Mucosa of rectum (tissue), 2 donors: Measurements from ENCODE around the gene HOTAIR.

Experiments
- H3K27ac ChIP-seq, 2 donors: one replicate each; pipeline ENCODE4 v1.7.0; 2013; ENCODE audit warnings: inconsistent platforms in 2 of 2, low read depth in 2 of 2, low read length in 2 of 2
- H3K27me3 ChIP-seq, 2 donors: one replicate each; pipeline ENCODE4 v1.7.0; 2013; ENCODE audit warnings: low read length in 2 of 2; ENCODE audit not compliant: control insufficient read depth in 2 of 2, insufficient read depth in 2 of 2
- H3K36me3 ChIP-seq, 2 donors: one replicate each; pipeline ENCODE4 v1.7.0; 2013; ENCODE audit warnings: low read length in 2 of 2; ENCODE audit not compliant: control insufficient read depth in 2 of 2, insufficient read depth in 2 of 2
- H3K4me1 ChIP-seq, 2 donors: one replicate each; pipeline ENCODE4 v1.7.0; 2013; ENCODE audit warnings: low read length in 2 of 2, mild to moderate bottlenecking in 1 of 2; ENCODE audit not compliant: control insufficient read depth in 2 of 2, insufficient read depth in 2 of 2
- H3K4me3 ChIP-seq, 2 donors: one replicate each; pipeline ENCODE4 v1.7.0; 2013; ENCODE audit warnings: low read length in 2 of 2
- H3K9ac ChIP-seq, 2 donors: one replicate each; pipeline ENCODE4 v1.7.0; 2013; ENCODE audit warnings: low read length in 2 of 2, low read depth in 1 of 2, mild to moderate bottlenecking in 1 of 2
- H3K9me3 ChIP-seq, 2 donors: one replicate each; pipeline ENCODE4 v1.7.0; 2013; ENCODE audit warnings: low read length in 2 of 2; ENCODE audit not compliant: control insufficient read depth in 2 of 2
- donor health status: healthy.
- donor health status: Normal muscosa, but diverticular disease.

HOTAIR gene

DNA sequence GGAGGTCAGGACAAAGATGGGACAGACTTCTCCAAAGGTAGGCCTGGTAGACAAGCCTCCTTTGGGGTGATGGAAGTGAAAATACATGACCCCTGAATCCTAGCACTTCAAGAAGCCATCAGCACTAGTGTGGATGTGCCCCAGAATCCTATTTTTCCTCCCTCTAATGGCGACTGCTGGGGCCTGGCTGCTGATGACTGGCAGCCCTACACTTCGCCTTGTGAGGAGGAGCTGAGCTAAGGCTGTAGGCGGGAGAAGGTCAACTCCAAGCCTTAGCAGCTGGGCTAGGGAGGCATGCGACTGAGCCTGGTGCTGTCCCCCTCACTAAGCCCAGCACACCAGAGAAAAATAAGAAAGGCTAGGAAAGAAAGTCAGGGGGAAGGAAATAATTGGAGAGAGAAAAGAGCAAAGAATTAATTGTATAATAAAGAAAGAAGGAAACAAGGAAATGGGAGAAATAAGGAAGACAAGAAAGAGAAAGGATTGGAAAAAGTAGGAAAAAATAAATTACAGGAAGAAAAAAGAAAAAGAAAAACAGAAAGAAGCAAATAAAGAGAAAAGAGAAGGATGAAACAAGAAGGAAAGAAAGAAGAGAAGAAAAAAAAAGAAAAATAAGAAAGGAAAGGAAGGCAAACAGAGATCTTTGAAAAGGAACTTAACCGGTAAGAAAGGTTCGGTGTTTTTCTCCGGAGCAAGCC, 5.5 kb upstream of the HOTAIR start:
- H3K4me1 ChIP-seq = peaks cover 1 to 5% of the 10 kb centered on the region in 2 donors
- H3K9me3 ChIP-seq = peaks cover 0 to 4% of the 10 kb centered on the region in 2 donors
- no peak overlapping the region for H3K9ac ChIP-seq
- no peak overlapping the region for H3K27ac ChIP-seq
- peaks cover 83 to 88% of the 10 kb centered on the region in 2 donors for H3K27me3 ChIP-seq
- no peaks in the 10 kb centered on the region for H3K36me3 ChIP-seq
- H3K4me3 ChIP-seq = no peak overlapping the region

DNA sequence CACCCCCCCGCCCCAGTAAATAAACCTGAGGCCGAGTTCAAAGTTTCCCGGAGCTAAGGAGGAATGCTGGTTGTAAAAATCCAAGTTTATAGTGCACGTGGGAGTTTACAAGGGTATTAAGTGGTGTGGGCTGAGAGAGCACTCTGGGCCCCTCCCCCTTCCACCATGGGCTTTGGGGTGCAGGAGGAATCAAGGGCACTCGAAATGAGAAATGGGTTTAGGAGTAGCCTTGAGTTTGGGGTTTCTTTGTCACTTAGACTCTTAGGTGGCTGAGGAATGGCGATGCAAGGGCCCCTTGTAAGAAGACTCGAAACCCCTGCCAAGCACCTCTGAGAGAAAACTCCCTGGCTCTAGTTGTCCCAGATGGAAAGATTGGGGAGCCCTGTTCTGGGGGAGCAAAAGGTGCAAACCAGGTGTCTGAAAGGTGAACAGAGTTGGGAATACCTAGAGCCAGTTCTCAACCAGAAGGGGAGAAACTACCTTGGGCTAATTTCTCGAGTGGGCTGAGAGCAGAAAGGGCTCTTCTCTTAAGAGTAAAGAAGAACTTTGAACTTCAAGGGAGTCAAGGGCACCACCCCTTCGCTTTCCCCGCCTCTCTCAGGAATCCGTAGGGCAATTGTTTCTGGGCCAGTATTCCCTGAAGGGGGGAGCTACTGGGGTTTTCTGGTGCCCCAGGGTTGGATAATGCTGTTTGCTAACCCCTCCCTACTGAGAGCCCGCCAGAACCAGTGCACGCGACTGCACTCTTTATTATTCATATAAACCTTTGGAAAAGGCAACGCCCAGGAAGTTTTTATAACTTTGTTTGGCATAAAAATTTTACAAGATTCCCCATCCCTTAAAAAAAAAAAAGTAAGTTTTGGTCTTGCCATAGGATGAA, 4.0 kb upstream of the HOTAIR start:
- Histone ChIP-seq H3K4me3 (no peak overlapping the region), H3K27ac (no peak overlapping the region), H3K9me3 (peaks cover 0 to 4% of the 10 kb centered on the region in 2 donors), H3K9ac (no peak overlapping the region), H3K27me3 (peaks cover 75 to 82% of the 10 kb centered on the region in 2 donors), H3K36me3 (no peaks in the 10 kb centered on the region), H3K4me1 (peaks cover 0 to 5% of the 10 kb centered on the region in 2 donors)

- Histone ChIP-seq H3K9ac (no peak overlapping the region), H3K4me3 (no peak overlapping the region), H3K27ac (no peak overlapping the region), H3K9me3 (peaks cover 0 to 9% of the 10 kb centered on the region in 2 donors), H3K27me3 (peaks cover 71 to 82% of the 10 kb centered on the region in 2 donors), H3K4me1 (peaks cover 0 to 5% of the 10 kb centered on the region in 2 donors), H3K36me3 (no peaks in the 10 kb centered on the region)
Measured at GRCh38 chr12:53977596-53978445, 3.1 kb upstream of the HOTAIR start.

DNA sequence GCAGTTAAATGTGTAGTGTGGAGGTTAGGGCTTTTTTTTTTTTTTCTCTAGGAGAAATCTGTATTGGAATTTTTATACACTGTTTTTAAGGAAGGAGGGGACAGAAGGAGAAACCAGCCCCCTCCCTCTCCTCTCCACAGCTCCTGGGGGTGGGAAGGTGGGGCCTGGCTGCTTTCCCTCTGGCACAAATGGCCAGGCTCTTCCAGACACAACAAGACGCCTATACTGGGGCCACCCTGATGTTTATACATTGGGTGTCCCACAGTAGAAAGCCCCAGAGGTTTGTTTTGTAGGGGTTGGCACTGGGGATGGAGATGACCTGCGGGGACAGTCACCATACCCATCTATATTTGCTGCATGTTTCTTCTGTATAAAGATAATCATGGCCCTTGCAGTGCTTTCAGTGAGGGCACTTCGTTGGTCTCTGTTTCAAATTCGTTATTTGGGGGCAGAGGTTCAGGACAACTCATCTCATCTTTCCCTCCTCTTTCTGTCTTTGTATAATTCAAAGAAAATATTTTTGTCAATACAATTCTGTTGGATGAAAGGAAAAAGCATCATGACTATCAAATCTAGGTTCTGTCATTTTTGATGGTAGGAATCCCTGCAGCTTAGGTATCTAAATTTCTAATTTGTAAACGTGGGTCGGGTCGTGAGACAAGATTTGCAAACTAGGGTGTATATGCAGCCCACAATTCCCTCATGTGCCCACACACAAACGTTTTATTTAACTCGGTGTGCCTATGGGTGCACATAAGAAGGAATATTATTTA, 2.3 kb upstream of the HOTAIR start:
- H3K27me3 ChIP-seq = peaks cover 71 to 82% of the 10 kb centered on the region in 2 donors

DNA sequence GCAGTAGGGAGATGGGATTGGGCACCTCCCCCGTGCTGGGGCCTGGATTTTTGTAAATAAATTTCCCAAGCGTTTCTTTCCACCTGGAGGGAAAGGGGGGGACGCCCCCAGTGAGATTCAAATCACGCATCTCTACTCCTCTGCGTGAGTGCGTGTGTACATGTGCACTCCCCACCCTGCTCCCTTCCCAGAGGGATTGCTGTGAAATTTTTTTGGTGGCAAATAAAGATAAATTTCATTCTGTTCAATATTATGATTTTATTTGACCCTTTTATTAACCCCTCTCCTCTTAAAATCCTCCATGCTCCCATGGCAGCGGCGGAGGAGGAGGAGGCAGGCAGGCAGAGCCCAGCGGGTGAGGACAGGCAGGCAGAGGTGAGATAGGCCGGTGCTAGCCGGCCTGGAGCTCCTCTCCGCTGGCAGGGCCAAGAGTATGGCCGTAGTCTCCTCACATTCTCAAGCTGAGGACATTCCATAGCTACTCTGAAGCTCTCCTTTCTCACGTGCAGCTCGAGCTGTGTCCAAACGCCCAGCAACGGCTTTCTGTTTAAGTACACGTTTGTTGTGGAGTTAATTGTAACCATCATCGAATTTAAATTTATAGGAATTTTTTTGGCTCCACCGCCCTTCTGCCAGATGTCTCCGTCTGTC, 1.5 kb upstream of the HOTAIR start:
- H3K36me3 ChIP-seq = no peaks in the 10 kb centered on the region
- H3K9ac ChIP-seq = no peak overlapping the region
- no peak overlapping the region for H3K27ac ChIP-seq
- peaks cover 0 to 5% of the 10 kb centered on the region in 2 donors for H3K4me1 ChIP-seq
- H3K4me3 ChIP-seq = no peak overlapping the region
- H3K9me3 ChIP-seq = peaks cover 0 to 9% of the 10 kb centered on the region in 2 donors
- peaks cover 72 to 81% of the 10 kb centered on the region in 2 donors for H3K27me3 ChIP-seq

More for the DNA sequence above, 2.3 kb upstream of the HOTAIR start:
- no peak overlapping the region for H3K4me3 ChIP-seq
- H3K4me1 ChIP-seq = peaks cover 0 to 5% of the 10 kb centered on the region in 2 donors
- H3K36me3 ChIP-seq = no peaks in the 10 kb centered on the region
- peaks cover 0 to 9% of the 10 kb centered on the region in 2 donors for H3K9me3 ChIP-seq
- no peak overlapping the region for H3K9ac ChIP-seq
- no peak overlapping the region for H3K27ac ChIP-seq

DNA sequence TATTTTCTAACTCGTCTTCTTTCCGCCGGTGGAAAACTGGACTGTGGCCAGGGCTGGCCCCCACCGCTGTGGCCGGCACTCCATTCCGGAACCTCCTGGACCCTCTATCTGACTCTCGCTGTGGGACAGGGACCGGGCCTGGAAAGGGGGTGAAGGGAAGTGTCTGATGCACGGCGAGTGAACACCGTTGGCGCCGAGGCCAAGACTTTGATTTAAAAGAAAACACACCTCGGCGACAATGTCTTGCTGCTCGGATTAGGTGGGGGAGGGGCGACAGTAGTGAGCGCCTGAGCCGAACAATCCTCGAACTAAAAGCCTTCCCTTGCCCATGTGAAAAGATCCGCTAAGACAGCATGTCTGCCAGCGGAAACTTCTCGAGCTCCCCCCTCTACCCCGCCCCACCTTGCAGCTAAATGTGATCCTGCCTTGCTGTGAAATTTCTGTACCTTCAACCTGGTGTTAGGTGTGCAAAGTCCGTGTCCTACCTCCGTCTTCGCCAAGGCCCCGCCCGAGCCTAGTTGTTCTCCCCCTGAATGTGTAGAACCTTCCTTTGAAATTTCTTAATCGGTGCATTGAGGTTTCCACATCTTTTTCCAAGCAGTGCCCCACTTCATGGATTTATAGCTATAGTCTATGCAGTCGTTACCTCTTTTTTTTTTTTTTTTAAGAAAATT, 862 bp upstream of the HOTAIR start:
- no peak overlapping the region for H3K9ac ChIP-seq
- H3K4me3 ChIP-seq = no peak overlapping the region
- H3K27ac ChIP-seq = no peak overlapping the region
- H3K4me1 ChIP-seq = peaks cover 0 to 5% of the 10 kb centered on the region in 2 donors
- H3K27me3 ChIP-seq = peaks cover 72 to 81% of the 10 kb centered on the region in 2 donors
- H3K9me3 ChIP-seq = peaks cover 0 to 9% of the 10 kb centered on the region in 2 donors
- H3K36me3 ChIP-seq = no peaks in the 10 kb centered on the region

DNA sequence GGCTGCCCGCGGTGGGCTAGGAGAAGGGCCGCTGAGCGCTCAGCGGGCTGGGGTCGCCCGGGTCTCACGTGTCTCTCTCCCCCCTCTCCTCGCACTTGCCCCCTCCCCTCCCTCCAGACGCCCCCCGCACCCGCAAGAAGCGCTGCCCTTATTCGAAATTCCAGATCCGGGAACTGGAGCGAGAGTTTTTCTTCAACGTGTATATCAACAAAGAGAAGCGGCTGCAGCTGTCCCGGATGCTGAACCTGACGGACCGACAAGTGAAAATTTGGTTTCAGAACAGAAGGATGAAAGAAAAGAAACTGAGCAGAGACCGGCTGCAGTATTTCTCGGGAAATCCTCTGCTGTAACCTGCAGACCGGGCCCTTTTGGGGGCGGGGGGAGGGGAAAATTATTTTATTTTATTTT, 314 bp upstream of the HOTAIR start:
- H3K4me3 ChIP-seq = no peak overlapping the region
- H3K36me3 ChIP-seq = no peaks in the 10 kb centered on the region
- H3K27me3 ChIP-seq = peaks cover 73 to 82% of the 10 kb centered on the region in 2 donors
- no peak overlapping the region for H3K9ac ChIP-seq
- peaks cover 0 to 9% of the 10 kb centered on the region in 2 donors for H3K9me3 ChIP-seq
- no peak overlapping the region for H3K27ac ChIP-seq
- peaks cover 0 to 5% of the 10 kb centered on the region in 2 donors for H3K4me1 ChIP-seq

GRCh38 chr12:53973236-53974042, 1.3 kb downstream of the HOTAIR start:
- H3K9ac ChIP-seq = no peak overlapping the region
- H3K36me3 ChIP-seq = no peaks in the 10 kb centered on the region
- peaks cover 0 to 9% of the 10 kb centered on the region in 2 donors for H3K9me3 ChIP-seq
- H3K4me1 ChIP-seq = no peaks in the 10 kb centered on the region
- peaks cover 72 to 84% of the 10 kb centered on the region in 2 donors for H3K27me3 ChIP-seq
- H3K4me3 ChIP-seq = no peak overlapping the region
- H3K27ac ChIP-seq = no peak overlapping the region
